H9 (cell line): Measurements from ENCODE around the gene ZNF503. TPM values are rescaled to one million over a fixed set of nuclear protein-coding genes. Genes with fewer than 3 reads are reported as not detected.

Experiments used
- DNase-seq: peaks from one replicate; pipeline ENCODE4 v3.0.0-alpha.2; 2017
- H2AFZ ChIP-seq: one replicate; pipeline ENCODE4 v1.6.1; 2013; ENCODE audit warnings: mild to moderate bottlenecking, low read length, control low read depth, moderate library complexity
- H2AK5ac ChIP-seq: 2 replicates; pipeline ENCODE4 v1.6.1; 2013; ENCODE audit warnings: low read length, control low read depth, mixed read lengths; ENCODE audit not compliant: insufficient read length
- H2BK120ac ChIP-seq: one replicate; pipeline ENCODE4 v1.6.1; 2013; ENCODE audit warnings: low read depth, mild to moderate bottlenecking, low read length, control low read depth, inconsistent platforms; ENCODE audit not compliant: poor library complexity, severe bottlenecking
- H2BK12ac ChIP-seq: 2 replicates; pipeline ENCODE4 v1.6.1; 2013; ENCODE audit warnings: low read length, control low read depth, mixed read lengths, low read depth; ENCODE audit not compliant: insufficient read length
- H2BK15ac ChIP-seq: 2 replicates; pipeline ENCODE4 v1.6.1; 2013; ENCODE audit warnings: low read depth, low read length, control low read depth
- H2BK20ac ChIP-seq: one replicate; pipeline ENCODE4 v1.6.1; 2013; ENCODE audit warnings: low read depth, mild to moderate bottlenecking, low read length, control low read depth, inconsistent platforms; ENCODE audit not compliant: poor library complexity, severe bottlenecking
- H2BK5ac ChIP-seq: 2 replicates; pipeline ENCODE4 v1.6.1; 2013; ENCODE audit warnings: low read length, control low read depth, mixed read lengths; ENCODE audit not compliant: insufficient read length
- H3K14ac ChIP-seq: 2 replicates; pipeline ENCODE4 v1.6.1; 2013; ENCODE audit warnings: low read length, control low read depth; ENCODE audit not compliant: insufficient read depth
- H3K18ac ChIP-seq: 2 replicates; pipeline ENCODE4 v1.6.1; 2013; ENCODE audit warnings: low read depth, mild to moderate bottlenecking, mixed read lengths, low read length, control low read depth; ENCODE audit not compliant: insufficient read length
- H3K23ac ChIP-seq: 2 replicates; pipeline ENCODE4 v1.6.1; 2013; ENCODE audit warnings: low read length, control low read depth, mixed read lengths, low read depth; ENCODE audit not compliant: insufficient read length
- H3K23me2 ChIP-seq: 2 replicates; pipeline ENCODE4 v1.6.1; 2013; ENCODE audit warnings: low read depth, mild to moderate bottlenecking, mixed read lengths, low read length, control low read depth; ENCODE audit not compliant: insufficient read length, poor library complexity, severe bottlenecking
- H3K27ac ChIP-seq: 2 replicates; pipeline ENCODE4 v1.5.1; 2013; ENCODE audit warnings: low read length, control low read depth, mixed read lengths, low read depth; ENCODE audit not compliant: insufficient read length
- H3K27me3 ChIP-seq: 2 replicates; pipeline ENCODE4 v1.6.1; 2013; ENCODE audit warnings: low read length, control low read depth, inconsistent platforms; ENCODE audit not compliant: insufficient read depth
- H3K4ac ChIP-seq: 2 replicates; pipeline ENCODE4 v1.6.1; 2013; ENCODE audit warnings: low read depth, mild to moderate bottlenecking, control low read depth, inconsistent platforms, low read length, moderate library complexity
- H3K4me1 ChIP-seq: 2 replicates; pipeline ENCODE4 v1.6.1; 2013; ENCODE audit warnings: low read length, control low read depth, inconsistent platforms; ENCODE audit not compliant: insufficient read depth
- H3K4me2 ChIP-seq: 2 replicates; pipeline ENCODE4 v1.6.1; 2013; ENCODE audit warnings: low read length, control low read depth, mixed read lengths; ENCODE audit not compliant: insufficient read length, insufficient read depth
- H3K56ac ChIP-seq: 2 replicates; pipeline ENCODE4 v1.6.1; 2013; ENCODE audit warnings: low read depth, mild to moderate bottlenecking, mixed read lengths, low read length, control low read depth; ENCODE audit not compliant: insufficient read length
- H3K79me1 ChIP-seq: 2 replicates; pipeline ENCODE4 v1.6.1; 2013; ENCODE audit warnings: low read depth, mild to moderate bottlenecking, moderate library complexity, low read length, control low read depth, inconsistent platforms; ENCODE audit not compliant: insufficient read depth, poor library complexity, severe bottlenecking
- H3K79me2 ChIP-seq: 2 replicates; pipeline ENCODE4 v1.6.1; 2013; ENCODE audit warnings: low read length, control low read depth, inconsistent platforms; ENCODE audit not compliant: insufficient read depth
- H3K9ac ChIP-seq: 2 replicates; pipeline ENCODE4 v1.6.1; 2013; ENCODE audit warnings: low read length, control low read depth, mixed read lengths; ENCODE audit not compliant: insufficient read length; ENCODE audit errors: extremely low read depth
- H3K9me3 ChIP-seq: one replicate; pipeline ENCODE4 v1.6.1; 2013; ENCODE audit warnings: low read depth, low read length, inconsistent platforms; ENCODE audit not compliant: control insufficient read depth
- H3T11ph ChIP-seq: one replicate; pipeline ENCODE4 v1.6.1; 2013; ENCODE audit warnings: mild to moderate bottlenecking, low read length, control low read depth, inconsistent platforms
- H4K20me1 ChIP-seq: one replicate; pipeline ENCODE4 v1.6.1; 2013; ENCODE audit not compliant: control insufficient read depth, insufficient read length, insufficient read depth
- H4K5ac ChIP-seq: 2 replicates; pipeline ENCODE4 v1.6.1; 2013; ENCODE audit warnings: low read depth, mild to moderate bottlenecking, mixed read lengths, low read length, control low read depth; ENCODE audit not compliant: insufficient read length
- H4K8ac ChIP-seq: replicated peaks from 2 replicates; pipeline ENCODE4 v1.6.1; 2013; ENCODE audit warnings: low read length, control low read depth, mixed read lengths, low read depth; ENCODE audit not compliant: insufficient read length
- H4K91ac ChIP-seq: 2 replicates; pipeline ENCODE4 v1.6.1; 2013; ENCODE audit warnings: low read depth, mild to moderate bottlenecking, moderate library complexity, mixed read lengths, low read length, control low read depth; ENCODE audit not compliant: insufficient read length
- H3K27ac Mint-ChIP-seq, 3 experiments: 2 replicates in 2 of 3; 3 replicates in 1 of 3; pipeline ENCODE4 v1.8.0; 2020 to 2021; ENCODE audit warnings: mixed read lengths in 3 of 3, mild to moderate bottlenecking in 1 of 3, moderate library complexity in 1 of 3
- H3K27me3 Mint-ChIP-seq: 2 replicates; pipeline ENCODE4 v1.8.0; 2021; ENCODE audit warnings: low read depth, mild to moderate bottlenecking, moderate library complexity, mixed read lengths
- H3K36me3 Mint-ChIP-seq, 3 experiments: 2 replicates in 2 of 3; 3 replicates in 1 of 3; pipeline ENCODE4 v1.8.0; 2020 to 2021; ENCODE audit warnings: low read depth in 3 of 3, mixed read lengths in 3 of 3; ENCODE audit not compliant: insufficient read depth in 1 of 3
- H3K4me1 Mint-ChIP-seq, 2 experiments: 2 replicates each; pipeline ENCODE4 v1.8.0; 2020; ENCODE audit warnings: mixed read lengths in 2 of 2
- H3K4me3 Mint-ChIP-seq, 2 experiments: 2 replicates in 1 of 2; 3 replicates in 1 of 2; pipeline ENCODE4 v1.8.0; 2020 to 2021; ENCODE audit warnings: mild to moderate bottlenecking in 2 of 2, mixed read lengths in 2 of 2, moderate library complexity in 1 of 2
- H3K9me3 Mint-ChIP-seq, 2 experiments: 2 replicates in 1 of 2; 3 replicates in 1 of 2; pipeline ENCODE4 v1.8.0; 2020; ENCODE audit warnings: mild to moderate bottlenecking in 2 of 2, mixed read lengths in 2 of 2, moderate library complexity in 1 of 2
- CTCF ChIP-seq: fragments of 200-600 bp; sonication (generic); conservative IDR thresholded peaks from 3 replicates; pipeline ENCODE4 v1.8.0; 2021; ENCODE audit warnings: antibody characterized with exemption, mild to moderate bottlenecking
- WGBS: extraction: QIAGEN DNeasy Blood & Tissue Kit; methylation state at CpG from one replicate; pipeline ENCODE4 v1.1.7; 2013; ENCODE audit warnings: missing lambda C conversion rate, low lambda C conversion rate, mixed read lengths; ENCODE audit not compliant: insufficient read length; ENCODE audit errors: extremely low coverage; 5-methylcytosine and 5-hydroxymethylcytosine counted together
- total RNA-seq: library from RNA; stranded (reverse); gene quantifications from 2 replicates; pipeline ENCODE4 v1.2.1, GENCODE V29; 2021

ZNF503 gene
- total RNA-seq, 1 experiment from 2014 or later: 0.09 TPM

- TF ChIP-seq CTCF: no peak
- no peak for DNase-seq
- H3K9me3 Mint-ChIP-seq: no peaks in the 10 kb centered on the region; a peak in 1 of 5 replicates
- H2BK12ac ChIP-seq: no peak overlapping the region
- no CpG with 5 or more reads among the region's 2 CpGs for WGBS
- no peak overlapping the region for H3K14ac ChIP-seq
- H3K27ac ChIP-seq: no peak overlapping the region
- H4K20me1 ChIP-seq: no peaks in the 10 kb centered on the region
- no peak overlapping the region for H3K4me3 Mint-ChIP-seq
- no peak overlapping the region for H3K56ac ChIP-seq
- no peaks in the 10 kb centered on the region for H3K79me1 ChIP-seq
- no peak overlapping the region for H2AK5ac ChIP-seq
- no peak overlapping the region for H4K91ac ChIP-seq
- no peak overlapping the region for H3K27ac Mint-ChIP-seq
- H2BK5ac ChIP-seq: no peak overlapping the region
- H3K23me2 ChIP-seq: no peaks in the 10 kb centered on the region
- no peak overlapping the region for H2BK15ac ChIP-seq
- no peak overlapping the region for H2AFZ ChIP-seq
- H3K36me3 Mint-ChIP-seq: no peaks in the 10 kb centered on the region
- H3K4me1 Mint-ChIP-seq: peaks cover 31 to 32% of the 10 kb centered on the region in 2 experiments
- peaks cover 97% of the 10 kb centered on the region for H3K27me3 Mint-ChIP-seq
- no peak overlapping the region for H4K8ac ChIP-seq
- no peak overlapping the region for H3T11ph ChIP-seq
- no peak overlapping the region for H2BK120ac ChIP-seq
- H3K4me2 ChIP-seq: no peak overlapping the region
- no peaks in the 10 kb centered on the region for H3K79me2 ChIP-seq
- no peak overlapping the region for H3K9ac ChIP-seq
- no peak overlapping the region for H2BK20ac ChIP-seq
- H3K4me1 ChIP-seq: peaks cover 2% of the 10 kb centered on the region; the same call in 1 of the 2 replicates
- H3K4ac ChIP-seq: no peak overlapping the region
- H3K27me3 ChIP-seq: peaks cover 53% of the 10 kb centered on the region
- H4K5ac ChIP-seq: no peak overlapping the region
- no peak overlapping the region for H3K23ac ChIP-seq
- H3K18ac ChIP-seq: no peak overlapping the region
- no peaks in the 10 kb centered on the region for H3K9me3 ChIP-seq
Observed at GRCh38 chr10:75435291-75435690, 33.7 kb upstream of the ZNF503 start.
